ENCODE data around the gene TBX20. TPM values are rescaled to one million over a fixed set of nuclear protein-coding genes. Genes with fewer than 3 reads are reported as not detected.
"Not testable (repeated sequence)": the region's sequence is repeated elsewhere in the genome, so short reads cannot be mapped to it uniquely, and the experiment has no call there.

The TBX20 gene
- total RNA-seq, 1 donor from 2014 or later, result not detected

GRCh38 chr7:35173176-35173575, 80.7 kb downstream of the TBX20 start:
- DNase-seq (ENCODE audit: low spot score in 2 of 2); H3K27me3 ChIP-seq; H3K4me1 ChIP-seq; H3K9me3 ChIP-seq; H3K4me3 ChIP-seq; H3K27ac ChIP-seq; H3K36me3 ChIP-seq; intact Hi-C loops (cut with DNase I): not testable (repeated sequence)

DNA sequence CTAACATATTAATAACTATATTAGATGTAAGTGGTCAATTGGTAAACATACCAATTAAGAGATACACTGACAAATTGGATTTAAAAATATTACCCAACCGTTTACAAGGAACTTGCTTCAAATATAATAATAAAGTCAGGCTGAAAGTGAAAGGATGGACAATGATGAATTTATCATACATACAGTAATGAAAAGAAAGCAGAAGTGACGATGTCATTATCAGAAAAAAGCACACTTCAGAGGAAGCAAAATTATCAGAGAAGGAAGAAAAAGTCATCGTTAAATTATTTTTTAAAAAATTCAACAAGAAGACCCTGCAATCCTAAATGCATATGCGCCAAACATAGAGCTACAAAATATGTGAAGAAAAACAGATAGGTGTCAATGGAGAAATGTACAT, 81.8 kb downstream of the TBX20 start:
- H3K9me3 ChIP-seq; H3K27ac ChIP-seq; H3K4me3 ChIP-seq; H3K4me1 ChIP-seq; H3K27me3 ChIP-seq; H3K36me3 ChIP-seq; DNase-seq (ENCODE audit: low spot score in 2 of 2); intact Hi-C loops (cut with DNase I): not testable (repeated sequence)

- H3K27me3 ChIP-seq; H3K4me3 ChIP-seq; DNase-seq (ENCODE audit: low spot score in 2 of 2); intact Hi-C loops (cut with DNase I); H3K9me3 ChIP-seq; H3K27ac ChIP-seq; H3K4me1 ChIP-seq; H3K36me3 ChIP-seq: not testable (repeated sequence)
These were observed 86.2 kb downstream of the TBX20 start for GRCh38 chr7:35167658-35168057.

- H3K4me3 ChIP-seq; H3K27ac ChIP-seq; intact Hi-C loops (cut with DNase I); H3K27me3 ChIP-seq; H3K4me1 ChIP-seq; H3K36me3 ChIP-seq; H3K9me3 ChIP-seq; DNase-seq (ENCODE audit: low spot score in 2 of 2): not testable (repeated sequence)
These were observed 86.7 kb downstream of the TBX20 start for GRCh38 chr7:35167158-35167557.

DNA sequence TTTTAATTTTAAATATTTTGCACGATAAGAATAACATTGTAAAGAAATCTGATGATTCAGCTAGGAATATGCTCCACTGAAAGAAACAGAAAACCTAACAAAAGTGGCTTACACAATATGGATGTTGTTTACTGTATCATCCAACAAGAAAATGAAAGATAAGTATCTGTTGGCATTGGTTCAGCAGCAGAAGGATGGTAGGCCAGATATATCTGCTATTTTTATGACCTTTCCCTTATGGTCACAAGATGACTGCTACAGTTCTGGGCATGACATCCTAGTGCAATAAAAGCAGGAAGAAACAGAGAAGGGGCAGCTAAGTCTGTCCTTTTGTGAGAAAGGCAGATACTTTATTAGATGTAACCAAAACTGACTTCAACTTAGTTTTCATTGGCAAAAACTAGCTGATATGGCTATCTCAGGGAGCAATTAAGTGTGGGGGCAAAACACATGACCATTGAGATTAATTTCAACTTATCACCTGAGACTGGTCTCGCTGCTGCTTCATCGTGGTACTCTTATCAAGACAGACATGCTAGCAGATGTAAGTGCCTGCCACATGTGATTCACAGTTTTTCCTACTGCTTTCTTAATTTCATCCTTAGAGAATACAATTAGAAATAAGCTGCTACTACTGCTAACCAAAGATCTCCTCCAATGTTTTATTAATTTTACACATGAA, 92.7 kb downstream of the TBX20 start:
- DNase-seq (ENCODE audit: low spot score in 2 of 2); intact Hi-C loops (cut with DNase I); H3K4me3 ChIP-seq: not testable (repeated sequence)

More for the DNA sequence above, 92.7 kb downstream of the TBX20 start:
- not testable (repeated sequence) for H3K27ac ChIP-seq, H3K4me1 ChIP-seq, H3K36me3 ChIP-seq, H3K27me3 ChIP-seq, H3K9me3 ChIP-seq

Other genes starting within 250 kb of the TBX20 start
- 190 TPM for gene DPY19L1, start 216.6 kb downstream of the TBX20 start, total RNA-seq

Data from ascending aorta (tissue), 2 donors.